HL-60 (cell line): ENCODE results near the gene PHKG2.

Experiments
- DNase-seq, 2 experiments: peaks; one replicate each; pipeline ENCODE4 v3.0.0-alpha.2; 2010 to 2020; ENCODE audit warnings: low read depth in 1 of 2, low spot score in 1 of 2
- H3K27ac ChIP-seq: fragments of 250-450 bp; sonication (Bioruptor Pico); replicated peaks from 2 replicates; pipeline ENCODE4 v1.5.1; 2020; ENCODE audit warnings: mild to moderate bottlenecking, moderate library complexity
- H3K27me3 ChIP-seq: fragments of 250-450 bp; sonication (Bioruptor Pico); 2 replicates; pipeline ENCODE4 v1.5.1; 2021; ENCODE audit warnings: mild to moderate bottlenecking, moderate library complexity; ENCODE audit not compliant: insufficient read depth, poor library complexity, severe bottlenecking
- H3K4me3 ChIP-seq: replicated peaks from 2 replicates; pipeline ENCODE4 v1.5.1; 2011; ENCODE audit warnings: mild to moderate bottlenecking, control low read depth, low read length; ENCODE audit not compliant: insufficient read depth
- GABPA ChIP-seq: IDR thresholded peaks from 2 replicates; pipeline ENCODE4 v1.6.1; 2012; ENCODE audit warnings: low read depth
- POLR2AphosphoS5 ChIP-seq: IDR thresholded peaks from 2 replicates; pipeline ENCODE4 v1.6.1; 2012; ENCODE audit warnings: low read depth
- SPI1 ChIP-seq: IDR thresholded peaks from 2 replicates; pipeline ENCODE4 v1.6.1; 2012; ENCODE audit warnings: low read depth, mild to moderate bottlenecking, borderline replicate concordance
- TF ChIP-seq, protein P1 (sequence below): IDR thresholded peaks from 2 replicates; pipeline ENCODE4 v1.6.1; 2012; ENCODE audit warnings: low read depth; ENCODE audit not compliant: insufficient replicate concordance
- TF ChIP-seq, protein P2 (sequence below): IDR thresholded peaks from one replicate; pipeline ENCODE4 v1.5.1; 2011; ENCODE audit warnings: low read length, control low read depth, inconsistent platforms; ENCODE audit not compliant: insufficient read depth

Gene PHKG2

GRCh38 chr16:30715750-30716445 is 32.3 kb upstream of the PHKG2 start:
- peak; percentile 25 to 72 for DNase-seq
- no peaks in the 10 kb centered on the region for H3K27me3 ChIP-seq
- TF ChIP-seq SPI1 (no peak), GABPA (no peak), POLR2AphosphoS5 (no peak)
- TF ChIP-seq, protein P1, sequence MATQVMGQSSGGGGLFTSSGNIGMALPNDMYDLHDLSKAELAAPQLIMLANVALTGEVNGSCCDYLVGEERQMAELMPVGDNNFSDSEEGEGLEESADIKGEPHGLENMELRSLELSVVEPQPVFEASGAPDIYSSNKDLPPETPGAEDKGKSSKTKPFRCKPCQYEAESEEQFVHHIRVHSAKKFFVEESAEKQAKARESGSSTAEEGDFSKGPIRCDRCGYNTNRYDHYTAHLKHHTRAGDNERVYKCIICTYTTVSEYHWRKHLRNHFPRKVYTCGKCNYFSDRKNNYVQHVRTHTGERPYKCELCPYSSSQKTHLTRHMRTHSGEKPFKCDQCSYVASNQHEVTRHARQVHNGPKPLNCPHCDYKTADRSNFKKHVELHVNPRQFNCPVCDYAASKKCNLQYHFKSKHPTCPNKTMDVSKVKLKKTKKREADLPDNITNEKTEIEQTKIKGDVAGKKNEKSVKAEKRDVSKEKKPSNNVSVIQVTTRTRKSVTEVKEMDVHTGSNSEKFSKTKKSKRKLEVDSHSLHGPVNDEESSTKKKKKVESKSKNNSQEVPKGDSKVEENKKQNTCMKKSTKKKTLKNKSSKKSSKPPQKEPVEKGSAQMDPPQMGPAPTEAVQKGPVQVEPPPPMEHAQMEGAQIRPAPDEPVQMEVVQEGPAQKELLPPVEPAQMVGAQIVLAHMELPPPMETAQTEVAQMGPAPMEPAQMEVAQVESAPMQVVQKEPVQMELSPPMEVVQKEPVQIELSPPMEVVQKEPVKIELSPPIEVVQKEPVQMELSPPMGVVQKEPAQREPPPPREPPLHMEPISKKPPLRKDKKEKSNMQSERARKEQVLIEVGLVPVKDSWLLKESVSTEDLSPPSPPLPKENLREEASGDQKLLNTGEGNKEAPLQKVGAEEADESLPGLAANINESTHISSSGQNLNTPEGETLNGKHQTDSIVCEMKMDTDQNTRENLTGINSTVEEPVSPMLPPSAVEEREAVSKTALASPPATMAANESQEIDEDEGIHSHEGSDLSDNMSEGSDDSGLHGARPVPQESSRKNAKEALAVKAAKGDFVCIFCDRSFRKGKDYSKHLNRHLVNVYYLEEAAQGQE = no peak
- TF ChIP-seq, protein P2, sequence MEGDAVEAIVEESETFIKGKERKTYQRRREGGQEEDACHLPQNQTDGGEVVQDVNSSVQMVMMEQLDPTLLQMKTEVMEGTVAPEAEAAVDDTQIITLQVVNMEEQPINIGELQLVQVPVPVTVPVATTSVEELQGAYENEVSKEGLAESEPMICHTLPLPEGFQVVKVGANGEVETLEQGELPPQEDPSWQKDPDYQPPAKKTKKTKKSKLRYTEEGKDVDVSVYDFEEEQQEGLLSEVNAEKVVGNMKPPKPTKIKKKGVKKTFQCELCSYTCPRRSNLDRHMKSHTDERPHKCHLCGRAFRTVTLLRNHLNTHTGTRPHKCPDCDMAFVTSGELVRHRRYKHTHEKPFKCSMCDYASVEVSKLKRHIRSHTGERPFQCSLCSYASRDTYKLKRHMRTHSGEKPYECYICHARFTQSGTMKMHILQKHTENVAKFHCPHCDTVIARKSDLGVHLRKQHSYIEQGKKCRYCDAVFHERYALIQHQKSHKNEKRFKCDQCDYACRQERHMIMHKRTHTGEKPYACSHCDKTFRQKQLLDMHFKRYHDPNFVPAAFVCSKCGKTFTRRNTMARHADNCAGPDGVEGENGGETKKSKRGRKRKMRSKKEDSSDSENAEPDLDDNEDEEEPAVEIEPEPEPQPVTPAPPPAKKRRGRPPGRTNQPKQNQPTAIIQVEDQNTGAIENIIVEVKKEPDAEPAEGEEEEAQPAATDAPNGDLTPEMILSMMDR = no peak
- H3K27ac ChIP-seq = peak overlapping the region; percentile 23; the same call in 1 of the 2 replicates
- H3K4me3 ChIP-seq = no peak overlapping the region

GRCh38 chr16:30720086-30720485 is 28.1 kb upstream of the PHKG2 start:
- DNase-seq = no peak
- no peaks in the 10 kb centered on the region for H3K27me3 ChIP-seq
- no peak overlapping the region for H3K27ac ChIP-seq
- no peak overlapping the region for H3K4me3 ChIP-seq
- TF ChIP-seq, protein P2 = no peak
- TF ChIP-seq POLR2AphosphoS5 (no peak), GABPA (no peak), SPI1 (no peak)
- TF ChIP-seq, protein P1 = no peak

GRCh38 chr16:30720694-30721093 is 27.5 kb upstream of the PHKG2 start:
- no peak for DNase-seq
- TF ChIP-seq POLR2AphosphoS5 = no peak
- TF ChIP-seq, protein P2 = no peak
- TF ChIP-seq, protein P1 = no peak
- no peak for TF ChIP-seq SPI1
- no peak for TF ChIP-seq GABPA

More at GRCh38 chr16:30720694-30721093, 27.5 kb upstream of the PHKG2 start:
- Histone ChIP-seq H3K27me3 (no peaks in the 10 kb centered on the region), H3K4me3 (no peak overlapping the region), H3K27ac (no peak overlapping the region)
